Hypothalamus (tissue), 51 donors: Measurements from ENCODE around the gene ZMYM3.

Source experiments
- DNase-seq, 51 donors: peaks; one replicate each; lab custom pipeline; 2025; lab: John Stamatoyannopoulos, UW

ZMYM3 gene

GRCh38 chrX:71253253-71254091, 468 bp downstream of the ZMYM3 start:
- DNase-seq = peak in 33 of 51 donors; percentile 1 to 47 (median 6)

DNA sequence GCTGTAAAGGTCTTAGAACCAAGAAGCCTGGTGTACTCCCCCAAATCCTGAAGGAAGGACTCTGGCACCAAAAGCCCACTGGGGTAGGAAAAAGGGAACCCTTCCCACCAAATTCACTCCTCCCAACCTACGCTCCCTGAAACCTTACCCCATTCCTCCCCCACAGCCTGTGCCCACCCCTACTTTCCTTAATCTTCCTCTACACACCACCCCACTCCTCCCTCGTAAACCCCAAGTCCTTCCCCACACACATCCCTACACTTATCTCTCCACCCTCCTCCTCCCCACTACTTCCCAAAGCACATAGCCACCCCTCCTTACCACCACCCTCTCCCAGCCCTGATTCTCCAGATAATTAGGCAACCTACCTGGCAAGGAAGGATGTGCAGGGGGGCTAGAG, 1.7 kb downstream of the ZMYM3 start:
- no peak for DNase-seq

GRCh38 chrX:71251466-71251973, 2.4 kb downstream of the ZMYM3 start:
- no peak for DNase-seq

DNA sequence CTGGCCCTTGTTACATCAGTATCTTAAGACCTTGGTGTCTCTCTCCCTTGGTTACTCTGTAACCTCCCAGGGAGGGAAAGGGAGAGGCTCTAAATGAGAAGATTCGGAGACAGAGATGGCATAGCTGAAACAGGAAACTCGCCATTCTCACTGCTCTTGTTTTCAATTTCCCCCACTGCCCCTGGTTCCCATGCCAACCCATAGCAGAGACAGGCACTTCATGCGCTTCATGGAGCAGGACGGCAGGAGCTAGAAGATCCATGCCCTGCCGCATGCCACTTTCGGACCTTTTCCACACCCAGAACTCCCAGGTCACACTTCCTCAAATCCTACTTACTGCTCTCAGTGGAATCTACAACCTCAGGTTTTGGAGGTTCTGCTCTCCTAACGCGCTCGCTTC, 3.1 kb downstream of the ZMYM3 start:
- no peak for DNase-seq

- no peak for DNase-seq
Measured at GRCh38 chrX:71245159-71245558, 8.8 kb downstream of the ZMYM3 start.

GRCh38 chrX:71244359-71245128, 9.4 kb downstream of the ZMYM3 start:
- DNase-seq = no peak

- no peak for DNase-seq
Measured at GRCh38 chrX:71241301-71241700, 12.6 kb downstream of the ZMYM3 start.

DNA sequence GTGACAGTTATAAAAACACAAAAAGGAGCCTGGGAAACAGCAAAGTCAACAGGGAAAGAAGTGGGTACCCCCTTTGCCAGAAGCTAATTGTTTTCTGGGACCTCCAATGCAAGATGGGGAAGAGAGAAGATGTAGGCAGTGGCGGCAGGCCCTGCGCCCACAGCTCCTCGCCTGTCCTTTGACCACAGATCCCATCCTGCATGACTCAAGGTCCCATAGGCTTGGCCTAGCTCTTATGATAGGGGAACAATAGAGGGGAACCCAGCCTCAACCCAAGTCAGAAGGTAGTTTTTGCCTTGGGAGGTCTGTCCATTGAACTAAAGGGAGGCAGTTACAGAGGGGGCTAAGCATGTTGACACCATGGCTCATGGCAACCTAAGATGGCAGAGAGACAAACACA, 14.2 kb downstream of the ZMYM3 start:
- no peak for DNase-seq

- DNase-seq = no peak
Measured at GRCh38 chrX:71236836-71237235, 17.1 kb downstream of the ZMYM3 start.

DNA sequence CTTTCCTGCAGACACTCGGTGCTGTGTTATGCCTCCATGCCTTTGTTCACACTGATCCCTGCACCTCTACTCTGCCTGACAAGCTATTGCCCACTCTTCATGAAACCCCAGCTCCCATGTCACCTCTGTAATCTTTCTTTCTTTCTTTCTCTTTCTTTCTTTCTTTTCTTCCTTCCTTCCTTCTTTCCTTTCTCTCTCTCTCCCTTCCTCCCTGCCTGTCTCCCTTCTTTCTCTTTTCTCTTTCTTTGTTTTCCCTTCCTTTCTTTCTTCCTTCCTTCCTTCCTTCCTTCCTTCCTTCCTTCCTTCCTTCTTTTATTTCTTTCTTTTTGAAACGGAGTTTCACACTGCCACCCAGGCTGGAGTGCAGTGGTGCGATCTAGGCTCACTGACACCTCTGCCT, 18.5 kb downstream of the ZMYM3 start:
- no peak for DNase-seq

- DNase-seq = no peak
Measured at GRCh38 chrX:71228063-71228642, 25.8 kb downstream of the ZMYM3 start.

- no peak for DNase-seq
Measured at GRCh38 chrX:71227370-71228062, 26.4 kb downstream of the ZMYM3 start.

DNA sequence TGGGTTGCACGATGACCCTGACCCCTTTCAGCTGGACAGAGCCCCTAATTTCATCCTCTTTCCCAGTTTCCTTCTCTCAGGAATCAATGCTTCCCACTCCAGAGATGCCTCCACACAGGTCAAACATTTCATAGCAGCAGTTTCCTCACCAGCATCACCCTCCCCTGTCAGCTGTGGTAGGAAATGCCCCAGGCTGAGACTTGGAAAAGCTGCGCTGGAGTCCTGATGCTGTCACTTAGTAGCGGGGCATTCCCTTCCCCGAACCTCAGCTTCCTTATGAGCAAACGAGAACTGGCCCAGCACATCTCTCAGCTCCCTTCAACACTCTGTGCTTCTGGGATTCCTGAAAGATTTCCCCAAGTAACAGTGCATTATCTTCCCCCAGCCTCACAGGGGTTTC, 28.3 kb downstream of the ZMYM3 start:
- no peak for DNase-seq

- no peak for DNase-seq
Measured at GRCh38 chrX:71225009-71225408, 28.9 kb downstream of the ZMYM3 start.

GRCh38 chrX:71224098-71224708, 29.7 kb downstream of the ZMYM3 start:
- DNase-seq = peak in 1 of 51 donors; percentile 0

DNA sequence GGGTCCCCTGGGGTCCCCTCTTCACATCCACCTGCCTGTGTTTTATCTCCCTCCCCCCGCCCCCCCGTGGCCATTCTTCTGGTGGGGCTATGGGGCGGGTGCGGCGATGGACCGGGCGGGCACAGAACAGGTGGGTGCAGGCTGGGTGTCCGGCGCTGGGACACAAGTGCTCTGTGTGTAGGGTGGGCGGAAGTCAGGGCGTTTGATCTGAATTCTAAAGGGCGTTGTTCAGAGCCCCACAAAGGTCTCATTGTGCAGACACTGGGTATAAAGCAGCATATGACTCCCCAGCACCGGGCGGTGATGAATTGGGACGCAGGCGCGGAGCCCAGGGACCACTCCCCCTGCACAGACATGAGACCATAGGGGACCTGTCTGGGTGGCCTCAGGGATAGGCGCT, 31.0 kb downstream of the ZMYM3 start, which contains the start of gene GJB1:
Gene GJB1, plus strand, starts transcription at position 296 of the 400 bp plus-strand sequence. CDS start 484 bp downstream, outside the sequence.
- DNase-seq = peak in 44 of 51 donors; percentile 1 to 85 (median 56)

DNA sequence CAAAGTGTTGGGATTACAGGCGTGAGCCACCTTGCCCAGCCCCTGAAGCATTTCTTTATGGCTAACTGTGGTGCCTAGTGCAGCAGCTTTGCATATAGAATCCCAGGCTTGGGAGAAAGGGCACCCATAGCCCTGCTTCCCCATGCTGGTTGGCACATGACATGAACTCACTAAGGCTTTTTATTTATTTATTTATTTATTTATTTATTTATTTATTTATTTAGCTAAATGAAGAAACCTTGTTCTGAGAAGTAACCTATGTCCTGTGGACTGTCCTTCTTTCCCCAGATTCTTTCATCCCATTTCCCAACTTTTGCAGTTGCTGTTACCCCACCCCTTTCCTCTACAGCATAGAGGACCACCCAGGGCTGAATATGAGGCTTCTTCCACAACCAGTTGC, 32.8 kb downstream of the ZMYM3 start:
- no peak for DNase-seq

- DNase-seq = no peak
Measured at GRCh38 chrX:71217298-71217697, 36.6 kb downstream of the ZMYM3 start.

GRCh38 chrX:71216485-71216884, 37.5 kb downstream of the ZMYM3 start:
- DNase-seq = no peak

DNA sequence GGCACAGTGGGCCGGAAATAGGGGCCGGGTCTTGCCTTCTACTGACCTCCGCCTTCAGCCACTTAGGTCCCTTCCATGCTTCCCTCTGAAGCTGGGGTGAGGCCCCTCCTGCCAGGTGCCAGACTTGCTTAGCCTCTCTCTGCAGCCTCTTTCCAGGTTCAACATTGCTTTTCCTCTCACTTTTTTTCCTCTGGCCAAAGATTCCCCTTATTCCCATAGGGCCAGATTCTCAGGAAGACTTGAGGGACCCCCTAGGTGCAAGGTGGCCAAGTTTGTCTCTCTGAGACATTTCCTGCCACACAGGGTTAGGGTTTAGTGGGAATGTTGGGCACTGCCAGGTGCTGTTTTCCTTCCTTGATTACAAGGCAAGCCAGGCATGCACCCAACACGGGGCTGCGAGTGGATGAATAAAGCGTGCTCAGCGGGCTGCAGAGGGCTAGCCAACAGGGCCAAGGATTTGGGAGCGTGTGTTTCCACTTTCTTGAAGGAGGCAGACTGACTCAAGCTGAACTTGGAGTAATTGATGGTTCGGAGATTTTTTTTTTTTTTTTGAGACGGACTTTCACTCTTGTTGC, 38.5 kb downstream of the ZMYM3 start:
- DNase-seq = no peak
